ENCODE measurements around the gene RASA2. TPM values are rescaled to one million over a fixed set of nuclear protein-coding genes. Genes with fewer than 3 reads are reported as not detected.
A peak's percentile ranks its signal among the peaks of the same experiment; 100 is the strongest.

Gene RASA2
- total RNA-seq, 4 donors from 2014 or later, result 22.3 to 43.7 (median 33.6) TPM

DNA sequence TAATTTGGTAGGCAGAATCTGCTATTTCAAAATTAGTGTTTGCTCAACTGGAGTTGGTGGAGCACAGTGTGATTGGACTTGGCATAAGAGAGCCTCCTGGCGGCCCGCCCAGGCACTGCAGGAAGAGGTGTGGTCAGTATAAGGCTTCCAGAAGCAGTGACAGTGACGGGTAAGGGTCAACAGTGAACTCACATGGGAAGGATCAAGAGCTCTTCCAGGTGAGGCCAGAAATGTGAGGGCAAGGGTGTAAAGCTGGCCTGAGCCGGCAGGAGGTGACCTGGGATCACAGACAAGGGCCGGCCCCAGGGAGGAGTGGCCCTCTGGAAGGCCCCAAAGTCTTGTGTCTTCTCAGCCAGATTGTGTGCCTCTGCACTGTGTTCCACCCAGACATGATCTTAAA lies 158.1 kb downstream of the RASA2 start:
- Histone ChIP-seq H3K27ac (no peak overlapping the region), H3K4me3 (no peak overlapping the region), H3K27me3 (no peaks in the 10 kb centered on the region), H3K9me3 (no peaks in the 10 kb centered on the region), H3K36me3 (no peaks in the 10 kb centered on the region), H3K4me1 (no peaks in the 10 kb centered on the region)
- TF ChIP-seq POLR2A (IDR thresholded peaks at IDR 0.05), result no peak
- TF ChIP-seq, protein P1, sequence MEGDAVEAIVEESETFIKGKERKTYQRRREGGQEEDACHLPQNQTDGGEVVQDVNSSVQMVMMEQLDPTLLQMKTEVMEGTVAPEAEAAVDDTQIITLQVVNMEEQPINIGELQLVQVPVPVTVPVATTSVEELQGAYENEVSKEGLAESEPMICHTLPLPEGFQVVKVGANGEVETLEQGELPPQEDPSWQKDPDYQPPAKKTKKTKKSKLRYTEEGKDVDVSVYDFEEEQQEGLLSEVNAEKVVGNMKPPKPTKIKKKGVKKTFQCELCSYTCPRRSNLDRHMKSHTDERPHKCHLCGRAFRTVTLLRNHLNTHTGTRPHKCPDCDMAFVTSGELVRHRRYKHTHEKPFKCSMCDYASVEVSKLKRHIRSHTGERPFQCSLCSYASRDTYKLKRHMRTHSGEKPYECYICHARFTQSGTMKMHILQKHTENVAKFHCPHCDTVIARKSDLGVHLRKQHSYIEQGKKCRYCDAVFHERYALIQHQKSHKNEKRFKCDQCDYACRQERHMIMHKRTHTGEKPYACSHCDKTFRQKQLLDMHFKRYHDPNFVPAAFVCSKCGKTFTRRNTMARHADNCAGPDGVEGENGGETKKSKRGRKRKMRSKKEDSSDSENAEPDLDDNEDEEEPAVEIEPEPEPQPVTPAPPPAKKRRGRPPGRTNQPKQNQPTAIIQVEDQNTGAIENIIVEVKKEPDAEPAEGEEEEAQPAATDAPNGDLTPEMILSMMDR (IDR thresholded peaks at IDR 0.05), result peak in 5 of 6 experiments; percentile 25 to 89 (median 77)
- peak; percentile 64 to 93 (median 88) for DNase-seq

DNA sequence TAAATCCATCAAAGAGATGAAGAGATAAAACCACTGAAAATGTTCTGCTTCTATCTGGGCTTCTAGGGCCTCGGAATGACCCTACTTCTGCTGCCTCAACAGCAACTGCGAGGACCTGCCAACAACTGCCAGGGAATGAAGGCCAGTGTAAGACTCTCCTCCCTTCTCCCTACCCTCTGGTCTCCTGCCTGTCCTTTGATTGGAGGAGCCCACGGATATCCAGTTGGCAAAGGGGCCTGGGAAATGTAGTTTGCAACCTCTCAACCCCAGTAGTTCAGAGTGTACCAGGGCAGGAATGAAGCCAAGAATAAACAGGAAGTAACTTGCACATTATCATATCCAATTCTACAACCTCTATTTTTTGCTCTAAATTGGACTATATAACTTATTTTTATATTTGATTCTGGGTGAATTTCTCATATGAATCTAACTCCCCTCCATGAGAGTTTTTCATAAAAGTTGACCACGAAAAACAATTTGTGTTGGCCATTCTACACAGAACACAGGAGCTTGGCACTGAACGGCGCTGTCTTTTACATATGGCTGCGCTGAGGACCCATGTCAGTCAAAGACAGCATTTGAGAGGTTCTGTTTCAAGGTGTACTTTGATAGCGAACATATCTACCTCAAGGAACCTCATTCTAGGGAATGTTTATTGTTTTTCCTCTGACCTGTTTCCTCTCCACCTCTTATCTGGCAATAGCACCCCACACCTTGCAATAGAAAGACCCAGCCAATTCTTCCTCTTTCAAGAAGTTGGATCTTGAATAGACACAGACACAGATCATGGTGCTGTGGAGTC lies 160.1 kb downstream of the RASA2 start:
- DNase-seq, result peak in 1 of 3 donors; percentile 61
- TF ChIP-seq, protein P1 (IDR thresholded peaks at IDR 0.05), result no peak
- TF ChIP-seq POLR2A (IDR thresholded peaks at IDR 0.05), result no peak
- Histone ChIP-seq H3K27me3 (no peaks in the 10 kb centered on the region), H3K4me3 (no peak overlapping the region), H3K9me3 (no peaks in the 10 kb centered on the region), H3K4me1 (no peaks in the 10 kb centered on the region), H3K36me3 (no peaks in the 10 kb centered on the region), H3K27ac (no peak overlapping the region)

GRCh38 chr3:141647562-141647915 lies 160.7 kb downstream of the RASA2 start:
- no peak overlapping the region for H3K4me3 ChIP-seq
- H3K27ac ChIP-seq, result no peak overlapping the region
- no peaks in the 10 kb centered on the region for H3K4me1 ChIP-seq
- no peaks in the 10 kb centered on the region for H3K9me3 ChIP-seq
- DNase-seq, result no peak
- no peaks in the 10 kb centered on the region for H3K36me3 ChIP-seq
- TF ChIP-seq, protein P1 (IDR thresholded peaks at IDR 0.05), result no peak
- TF ChIP-seq POLR2A (IDR thresholded peaks at IDR 0.05), result no peak
- H3K27me3 ChIP-seq, result no peaks in the 10 kb centered on the region

- Histone ChIP-seq H3K4me1 (no peaks in the 10 kb centered on the region), H3K9me3 (no peaks in the 10 kb centered on the region), H3K27ac (no peak overlapping the region), H3K36me3 (no peaks in the 10 kb centered on the region), H3K4me3 (no peak overlapping the region), H3K27me3 (no peaks in the 10 kb centered on the region)
- DNase-seq, result no peak
- TF ChIP-seq POLR2A (IDR thresholded peaks at IDR 0.05), result no peak
- TF ChIP-seq, protein P1 (IDR thresholded peaks at IDR 0.05), result no peak
Measured at GRCh38 chr3:141648055-141648910, 161.5 kb downstream of the RASA2 start.

DNA sequence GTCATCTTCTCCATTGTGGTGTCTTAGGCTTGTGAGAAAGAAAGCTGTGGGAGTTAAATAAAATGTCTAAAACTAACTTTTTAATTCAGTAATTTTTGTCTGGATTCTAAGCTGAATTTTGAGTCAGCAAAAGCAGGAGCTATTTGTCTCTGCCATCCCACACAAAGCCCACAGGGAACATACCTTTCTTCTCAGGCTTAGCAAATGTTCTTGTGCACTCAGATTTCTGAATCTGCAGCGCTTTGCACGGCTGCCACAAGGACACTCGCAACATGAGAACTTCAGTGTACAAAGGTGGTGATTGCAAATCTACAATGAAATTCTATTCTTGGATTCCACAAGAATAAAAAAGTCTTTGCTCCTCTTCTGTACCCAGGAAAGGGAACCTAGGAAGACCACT lies 163.0 kb downstream of the RASA2 start:
- H3K27me3 ChIP-seq, result no peaks in the 10 kb centered on the region
- H3K4me3 ChIP-seq, result no peak overlapping the region
- no peaks in the 10 kb centered on the region for H3K36me3 ChIP-seq
- H3K27ac ChIP-seq, result no peak overlapping the region
- no peaks in the 10 kb centered on the region for H3K4me1 ChIP-seq
- no peaks in the 10 kb centered on the region for H3K9me3 ChIP-seq
- no peak for DNase-seq
- no peak for TF ChIP-seq POLR2A (IDR thresholded peaks at IDR 0.05)
- TF ChIP-seq, protein P1 (IDR thresholded peaks at IDR 0.05), result no peak
